GM21381 (cell line): ENCODE measurements around the gene AGPAT3.
"Not testable (repeated sequence)": the region's sequence is repeated elsewhere in the genome, so short reads cannot be mapped to it uniquely, and the experiment has no call there.

Experiments
- ATAC-seq: cut with Tn5 transposase; IDR thresholded peaks from one replicate; pipeline ENCODE4 v1.9.1; 2021; ENCODE audit warnings: mild to moderate bottlenecking, moderate library complexity; ENCODE audit not compliant: unreplicated experiment

AGPAT3 gene

GRCh38 chr21:43864962-43865539, at the start of gene AGPAT3:
Gene AGPAT3, plus strand, starts transcription at chr21:43865223. Its CDS starts 94,459 bp downstream, at chr21:43959682.
- ATAC-seq: no peak

GRCh38 chr21:43815991-43816390, 49.0 kb upstream of the AGPAT3 start:
- ATAC-seq: no peak

- no peak for ATAC-seq
Observed at GRCh38 chr21:43816611-43817071, 48.4 kb upstream of the AGPAT3 start.

- ATAC-seq: no peak
Observed at GRCh38 chr21:43817157-43818086, 47.6 kb upstream of the AGPAT3 start.

- no peak for ATAC-seq
Observed at GRCh38 chr21:43818685-43819084, 46.3 kb upstream of the AGPAT3 start.

- no peak for ATAC-seq
Observed at GRCh38 chr21:43819511-43820405, 45.3 kb upstream of the AGPAT3 start.

GRCh38 chr21:43820466-43820865, 44.6 kb upstream of the AGPAT3 start:
- no peak for ATAC-seq

- not testable (repeated sequence) for ATAC-seq
Observed at GRCh38 chr21:43822166-43822565, 42.9 kb upstream of the AGPAT3 start.

- not testable (repeated sequence) for ATAC-seq
Observed at GRCh38 chr21:43822741-43823140, 42.3 kb upstream of the AGPAT3 start.

- no peak for ATAC-seq
Observed at GRCh38 chr21:43824333-43825241, 40.4 kb upstream of the AGPAT3 start.

GRCh38 chr21:43825242-43825935, 39.6 kb upstream of the AGPAT3 start:
- ATAC-seq: no peak

- no peak for ATAC-seq
Observed at GRCh38 chr21:43825936-43826622, 38.9 kb upstream of the AGPAT3 start.

GRCh38 chr21:43826623-43826974, 38.4 kb upstream of the AGPAT3 start:
- ATAC-seq: no peak

GRCh38 chr21:43827015-43827611, 37.9 kb upstream of the AGPAT3 start:
- ATAC-seq: no peak

- ATAC-seq: no peak
Observed at GRCh38 chr21:43829161-43829560, 35.9 kb upstream of the AGPAT3 start.

GRCh38 chr21:43829575-43830119, 35.4 kb upstream of the AGPAT3 start:
- no peak for ATAC-seq

GRCh38 chr21:43832158-43832550, 32.9 kb upstream of the AGPAT3 start:
- ATAC-seq: no peak

GRCh38 chr21:43832648-43833047, 32.4 kb upstream of the AGPAT3 start:
- ATAC-seq: no peak
